Measurements from ENCODE around the gene DDX52. TPM values are rescaled to one million over a fixed set of nuclear protein-coding genes. Genes with fewer than 3 reads are reported as not detected.

The DDX52 gene
- total and polyA plus RNA-seq, 2 of the 8 experiments (the other 6 are each of a cell fraction or from before 2014, with no cell fraction given) = 10.0 to 45.9 TPM

- Histone ChIP-seq H3K4ac (replicated peaks; ENCODE audit: insufficient read length, low read depth, low read length) (no peak overlapping the region), H2BK120ac (replicated peaks; ENCODE audit: low read depth, low read length) (no peak overlapping the region), H4K8ac (ENCODE audit: extremely low read depth, insufficient read depth, low read length) (no peak overlapping the region), H2AK5ac (ENCODE audit: low read depth, low read length) (no peak overlapping the region), H3K18ac (ENCODE audit: extremely low read depth, low read length) (no peak overlapping the region), H2BK20ac (ENCODE audit: low read length) (no peak overlapping the region), H3K56ac (replicated peaks; ENCODE audit: insufficient read length, low read depth, low read length) (no peak overlapping the region), H2BK5ac (ENCODE audit: low read depth, low read length) (no peak overlapping the region), H3K27ac (ENCODE audit: low read depth, low read length) (no peak overlapping the region), H3K23ac (ENCODE audit: insufficient read length) (no peak overlapping the region), H3K79me1 (ENCODE audit: low read depth, low read length) (no peaks in the 10 kb centered on the region; the same call in 1 of the 2 replicates), H3K4me1 (replicated peaks in 1 of 4; ENCODE audit: control insufficient read depth in 3 of 4, insufficient read depth in 4 of 4, low read length in 3 of 4) (peaks cover 0 to 5% (median 3%) of the 10 kb centered on the region in 4 experiments; a peak in 3 of 7 replicates), H4K91ac (replicated peaks; ENCODE audit: insufficient read length, low read length) (no peak overlapping the region), H4K20me1 (replicated peaks in 1 of 2; ENCODE audit: control insufficient read depth in 1 of 2, insufficient read depth in 2 of 2, low read length in 2 of 2) (no peaks in the 10 kb centered on the region), H3K27me3 (replicated peaks in 1 of 4; ENCODE audit: control insufficient read depth in 3 of 4, extremely low read depth in 1 of 4, insufficient read depth in 3 of 4, low read length in 3 of 4) (no peaks in the 10 kb centered on the region), H3K14ac (ENCODE audit: insufficient read length) (no peak overlapping the region), H3K23me2 (ENCODE audit: low read depth, low read length) (no peaks in the 10 kb centered on the region), H3K36me3 (ENCODE audit: control insufficient read depth in 2 of 4, insufficient read depth in 4 of 4, low read length in 3 of 4) (0 out of 8 replicates have a peak, but pooled peaks cover 0 to 1% (median 0%) of the 10 kb centered on the region in 4 experiments), H2BK15ac (ENCODE audit: low read length) (no peak overlapping the region), H2AFZ (ENCODE audit: low read length) (no peak overlapping the region), H4K5ac (ENCODE audit: insufficient read length, low read depth, low read length) (no peak overlapping the region), H2BK12ac (ENCODE audit: low read depth, low read length) (no peak overlapping the region), H3K79me2 (ENCODE audit: control insufficient read depth in 1 of 2, insufficient read depth in 2 of 2, low read length in 2 of 2) (peaks cover 4 to 15% of the 10 kb centered on the region in 2 experiments; a peak in 2 of 4 replicates), H3K9ac (replicated peaks in 1 of 4; ENCODE audit: extremely low read depth in 1 of 4, low read depth in 3 of 4, low read length in 3 of 4) (no peak overlapping the region), H3K4me2 (ENCODE audit: insufficient read depth in 1 of 2, low read depth in 2 of 2, low read length in 2 of 2) (no peak overlapping the region; a peak in 1 of 4 replicates), H3K9me3 (ENCODE audit: insufficient read depth in 2 of 2, low read depth in 1 of 2, low read length in 1 of 2) (no peaks in the 10 kb centered on the region), H3K4me3 (ENCODE audit: extremely low read depth in 1 of 4, insufficient read depth in 2 of 4, low read depth in 3 of 4, low read length in 4 of 4) (no peak overlapping the region)
- TF ChIP-seq MAFK (IDR thresholded peaks at IDR 0.05; ENCODE audit: low read depth, low read length) (no peak), SRF (IDR thresholded peaks at IDR 0.05; ENCODE audit: low read depth, low read length) (no peak), SP2 (IDR thresholded peaks at IDR 0.05; ENCODE audit: low read length) (no peak), PHF8 (conservative IDR thresholded peaks at IDR 0.05; ENCODE audit: low read depth, low read length) (no peak), BACH1 (IDR thresholded peaks at IDR 0.05; ENCODE audit: low read length) (no peak), JUND (IDR thresholded peaks at IDR 0.05; ENCODE audit: low read length) (no peak), CTCF (IDR thresholded peaks at IDR 0.05; ENCODE audit: control extremely low read depth in 1 of 3, insufficient read depth in 1 of 3, low read depth in 1 of 3, low read length in 3 of 3) (no peak), CTBP2 (IDR thresholded peaks at IDR 0.05; ENCODE audit: borderline replicate concordance, insufficient read depth, insufficient read length, low read length) (no peak), EGR1 (IDR thresholded peaks at IDR 0.05; ENCODE audit: borderline replicate concordance, low read depth, low read length) (no peak)
- ChIA-PET POLR2A (ENCODE audit: partially characterized antibody) (no interaction called here), CTCF (ENCODE audit: partially characterized antibody) (interaction anchor here (0.6 to 1.3 kb wide), 6 partner anchors 10 to 253 kb away, joined by 3 to 5 read pairs (median 4); no protein-coding TSS in a partner anchor)
- WGBS, 2 experiments (ENCODE audit: extremely low coverage in 1 of 2, insufficient coverage in 1 of 2, insufficient read length in 1 of 2, insufficient replicate concordance in 2 of 2, low coverage in 1 of 2, low lambda C conversion rate in 2 of 2, missing lambda C conversion rate in 1 of 2) = 84% methylated on average over 6 of the region's 6 CpGs; no CpG with 5 or more reads in 1 of the 2 experiments
- FAIRE-seq (no peak), DNase-seq (ENCODE audit: low read depth in 1 of 2, low spot score in 2 of 2) (no peak)
Observed at GRCh38 chr17:37604556-37604955, 38.7 kb downstream of the DDX52 start.

Measured in H1 (cell line).